HT-29 (cell line): ENCODE data around the gene NPTN. TPM values are rescaled to one million over a fixed set of nuclear protein-coding genes. Genes with fewer than 3 reads are reported as not detected.

ENCODE experiments used
- DNase-seq: peaks from one replicate; pipeline ENCODE4 v3.0.0-alpha.2; 2015; ENCODE audit warnings: low spot score
- total RNA-seq: library from RNA; depleted of rRNA; stranded (reverse); fragments of >200 nt; shearing (Covaris generic); gene quantifications from 2 replicates; pipeline ENCODE4 v1.2.3, GENCODE V29; 2014; rRNA removed

NPTN gene
- total RNA-seq, 1 experiment from 2014 or later: 108 TPM

- DNase-seq: no peak
Observed at GRCh38 chr15:73518876-73519733, 114.1 kb downstream of the NPTN start.

GRCh38 chr15:73518180-73518862 lies 114.9 kb downstream of the NPTN start:
- DNase-seq: no peak

- DNase-seq: no peak
Observed at GRCh38 chr15:73517566-73517965, 115.6 kb downstream of the NPTN start.

- DNase-seq: no peak
Observed at GRCh38 chr15:73515527-73515926, 117.7 kb downstream of the NPTN start.

Other genes starting within 250 kb of the NPTN start
- gene REC114, start 190.2 kb downstream of the NPTN start, total RNA-seq: not detected in 2 replicates
- gene CD276, start 51.0 kb upstream of the NPTN start, total RNA-seq: 70.6 and 84.1 TPM in 2 replicates
- gene INSYN1, start 120.0 kb upstream of the NPTN start, total RNA-seq: not detected in 2 replicates
- gene TBC1D21, start 240.2 kb upstream of the NPTN start, total RNA-seq: not detected in 2 replicates